Measurements from ENCODE around the gene SDS.

GRCh38 chr12:113439301-113439597 is 35.6 kb upstream of the SDS start:
- no peak for TF ChIP-seq CTCF (IDR thresholded peaks at IDR 0.05; ENCODE audit: low read depth, low read length, missing input control)
- no peak for TF ChIP-seq MAX (IDR thresholded peaks at IDR 0.05)
- no peak for TF ChIP-seq REST (IDR thresholded peaks at IDR 0.05)
- no peak for TF ChIP-seq RAD21 (IDR thresholded peaks at IDR 0.05)
- TF ChIP-seq JUND (IDR thresholded peaks at IDR 0.05) = no peak
- TF ChIP-seq GABPA (IDR thresholded peaks at IDR 0.05 in 1 of 2, conservative IDR thresholded peaks at IDR 0.05 in 1 of 2) = no peak
- TF ChIP-seq ZBTB33 (IDR thresholded peaks at IDR 0.05) = no peak
- no peak for TF ChIP-seq YY1 (IDR thresholded peaks at IDR 0.05)
- no peak for TF ChIP-seq TAF1 (conservative IDR thresholded peaks at IDR 0.05)
- TF ChIP-seq FOXA1 (IDR thresholded peaks at IDR 0.05) = no peak
- no peak for TF ChIP-seq ATF3 (IDR thresholded peaks at IDR 0.05)
- no peak for TF ChIP-seq HNF4A (conservative IDR thresholded peaks at IDR 0.05)
